Islet of Langerhans (tissue), 1 donor: Measurements from ENCODE around the gene GPR39.

Experiments
- FAIRE-seq: peaks from one replicate; lab custom pipeline; 2011; peaks lifted over from hg19 to GRCh38; lab: Jason Lieb, UNC

GPR39 gene

GRCh38 chr2:132605236-132606180 is 188.9 kb downstream of the GPR39 start:
- FAIRE-seq: no peak

- FAIRE-seq: no peak
These were observed 190.0 kb downstream of the GPR39 start for GRCh38 chr2:132606649-132607048.

GRCh38 chr2:132607426-132608090 is 191.0 kb downstream of the GPR39 start:
- no peak for FAIRE-seq

GRCh38 chr2:132608311-132608710 is 191.7 kb downstream of the GPR39 start:
- no peak for FAIRE-seq

GRCh38 chr2:132609101-132609890 is 192.7 kb downstream of the GPR39 start:
- no peak for FAIRE-seq

- FAIRE-seq: no peak
These were observed 195.1 kb downstream of the GPR39 start for GRCh38 chr2:132611719-132612118.

- FAIRE-seq: no peak
These were observed 198.9 kb downstream of the GPR39 start for GRCh38 chr2:132615329-132616085.

GRCh38 chr2:132617989-132618388 is 201.4 kb downstream of the GPR39 start:
- FAIRE-seq: no peak

- FAIRE-seq: no peak
These were observed 202.1 kb downstream of the GPR39 start for GRCh38 chr2:132618734-132619133.

GRCh38 chr2:132620115-132620514 is 203.5 kb downstream of the GPR39 start:
- no peak for FAIRE-seq

GRCh38 chr2:132621131-132621875 is 204.7 kb downstream of the GPR39 start:
- FAIRE-seq: no peak

- no peak for FAIRE-seq
These were observed 206.7 kb downstream of the GPR39 start for GRCh38 chr2:132623096-132623839.

GRCh38 chr2:132627536-132627935 is 210.9 kb downstream of the GPR39 start:
- FAIRE-seq: no peak

- FAIRE-seq: no peak
These were observed 215.5 kb downstream of the GPR39 start for GRCh38 chr2:132632000-132632649.

- no peak for FAIRE-seq
These were observed 217.0 kb downstream of the GPR39 start for GRCh38 chr2:132633635-132634034.

- FAIRE-seq: no peak
These were observed 219.7 kb downstream of the GPR39 start for GRCh38 chr2:132636346-132636745.

GRCh38 chr2:132638313-132639040 is 221.9 kb downstream of the GPR39 start:
- no peak for FAIRE-seq

- FAIRE-seq: no peak
These were observed 223.5 kb downstream of the GPR39 start for GRCh38 chr2:132640116-132640515.

- no peak for FAIRE-seq
These were observed 225.2 kb downstream of the GPR39 start for GRCh38 chr2:132641819-132642218.
